GM12878 (cell line): ENCODE results near the gene EXD3. TPM values are rescaled to one million over a fixed set of nuclear protein-coding genes. Genes with fewer than 3 reads are reported as not detected.

Experiments
- ATAC-seq: fragments of 200-7000 bp; cut with Tn5 transposase; 3 replicates; pipeline ENCODE4 v1.9.1; 2020; ENCODE audit warnings: mild to moderate bottlenecking, moderate library complexity
- BruUV-seq: library from RNA; stranded (reverse); fragments of 400-500 nt; replicated peaks from 2 replicates; lab custom pipeline; 2021; lab: Mats Ljungman, UMichigan
- CTCF ChIA-PET: fragments of 300-600 bp; sonication (Branson Sonifier 250); formaldehyde crosslinking; extraction: SDS; loops from one replicate; lab custom pipeline; 2021; ENCODE audit warnings: inconsistent platforms; lab: Yijun Ruan, JAX
- POLR2A ChIA-PET: fragments of 350-600 bp; formaldehyde crosslinking; extraction: SDS; loops from one replicate; lab custom pipeline; 2021; ENCODE audit warnings: inconsistent platforms; lab: Charles Lee
- RAD21 ChIA-PET: fragments of 300-600 bp; sonication (Branson Sonifier 250); formaldehyde crosslinking; loops from one replicate; lab custom pipeline; 2023; ENCODE audit warnings: antibody characterized with exemption; ENCODE audit not compliant: unreplicated experiment; lab: Charles Lee
- SMC1A ChIA-PET: fragments of 300-600 bp; sonication (Branson Sonifier 250); formaldehyde crosslinking; loops from one replicate; lab custom pipeline; 2023; ENCODE audit not compliant: unreplicated experiment, uncharacterized antibody; lab: Charles Lee
- DNase-seq: peaks from one replicate; pipeline ENCODE4 v3.0.0-alpha.2; 2011; ENCODE audit warnings: low read depth, low spot score
- FAIRE-seq: peaks from 3 replicates; lab custom pipeline; 2011; peaks lifted over from hg19 to GRCh38; lab: Jason Lieb, UNC
- H2AFZ ChIP-seq: 2 replicates; pipeline ENCODE4 v1.6.0; 2011; ENCODE audit warnings: low read depth, low read length, control low read depth; ENCODE audit not compliant: control insufficient read depth
- H3K27ac ChIP-seq: 2 replicates; pipeline ENCODE4 v1.5.1; 2011; ENCODE audit warnings: control low read depth; ENCODE audit not compliant: control insufficient read depth, insufficient read depth
- H3K27me3 ChIP-seq, 2 experiments: replicated peaks in 1 of 2; 2 replicates each; pipeline versions ENCODE4 v1.6.0 to v1.6.1; 2011; ENCODE audit warnings: low read length in 1 of 2; ENCODE audit not compliant: control insufficient read depth in 2 of 2, insufficient read depth in 2 of 2
- H3K36me3 ChIP-seq, 2 experiments: 2 replicates each; pipeline ENCODE4 v1.5.1; 2011; ENCODE audit warnings: low read length in 1 of 2; ENCODE audit not compliant: control insufficient read depth in 2 of 2, insufficient read depth in 2 of 2
- H3K4me1 ChIP-seq: 2 replicates; pipeline ENCODE4 v1.6.1; 2011; ENCODE audit warnings: mild to moderate bottlenecking, low read length, moderate library complexity, mixed read lengths; ENCODE audit not compliant: control insufficient read depth, insufficient read depth
- H3K4me2 ChIP-seq: 2 replicates; pipeline ENCODE4 v1.6.0; 2011; ENCODE audit warnings: control low read depth; ENCODE audit not compliant: control insufficient read depth, insufficient read depth
- H3K4me3 ChIP-seq: fragments of 200-600 bp; sonication (generic); 2 replicates; pipeline ENCODE4 v1.5.1; 2016
- H3K79me2 ChIP-seq: 2 replicates; pipeline ENCODE4 v1.6.0; 2011; ENCODE audit warnings: low read length; ENCODE audit not compliant: control insufficient read depth, insufficient read depth
- H3K9ac ChIP-seq: 2 replicates; pipeline ENCODE4 v1.8.0; 2011; ENCODE audit warnings: low read length, control low read depth, mixed read lengths; ENCODE audit not compliant: control insufficient read depth, insufficient read depth
- H3K9me3 ChIP-seq: replicated peaks from 3 replicates; pipeline ENCODE4 v1.5.1; 2011; ENCODE audit warnings: mild to moderate bottlenecking, low read length; ENCODE audit not compliant: control insufficient read depth, insufficient read depth
- H4K20me1 ChIP-seq: 2 replicates; pipeline ENCODE4 v1.6.0; 2011; ENCODE audit not compliant: control insufficient read depth, insufficient read depth
- EGR1 ChIP-seq, 2 experiments: IDR thresholded peaks; 1 replicate in 1 of 2; 2 replicates in 1 of 2; pipeline ENCODE4 v1.6.1; 2011 to 2012; ENCODE audit warnings: low read depth in 2 of 2, low read length in 2 of 2, borderline replicate concordance in 1 of 2, mild to moderate bottlenecking in 1 of 2, moderate library complexity in 1 of 2
- ELK1 ChIP-seq: IDR thresholded peaks from 2 replicates; pipeline ENCODE4 v1.6.1; 2012; ENCODE audit warnings: low read depth, low read length, improper control_type of control experiment
- JUNB ChIP-seq: IDR thresholded peaks from 2 replicates; pipeline ENCODE4 v1.6.1; 2016; ENCODE audit warnings: antibody characterized with exemption, mild to moderate bottlenecking
- MEF2B ChIP-seq: fragments of 450-650 bp; IDR thresholded peaks from 2 replicates; pipeline ENCODE4 v1.6.1; 2018; ENCODE audit warnings: mild to moderate bottlenecking, moderate library complexity; ENCODE audit not compliant: partially characterized antibody, poor library complexity, severe bottlenecking
- NFYB ChIP-seq: IDR thresholded peaks from 2 replicates; pipeline ENCODE4 v1.6.1; 2011; ENCODE audit warnings: low read depth, mild to moderate bottlenecking, low read length, improper control_type of control experiment, moderate library complexity; ENCODE audit not compliant: insufficient read depth
- POLR2A ChIP-seq: IDR thresholded peaks from 2 replicates; pipeline ENCODE4 v1.6.1; 2011; ENCODE audit warnings: low read depth, mild to moderate bottlenecking, low read length
- RAD21 ChIP-seq: IDR thresholded peaks from 2 replicates; pipeline ENCODE4 v1.6.1; 2011; ENCODE audit warnings: mild to moderate bottlenecking, low read depth, low read length, moderate library complexity; ENCODE audit not compliant: insufficient read depth
- WGBS: methylation state at CpG from one replicate; pipeline ENCODE4 v1.1.6; 2016; ENCODE audit warnings: low lambda C conversion rate; ENCODE audit not compliant: insufficient replicate concordance, insufficient coverage; ENCODE audit errors: missing lambda C conversion rate; 5-methylcytosine and 5-hydroxymethylcytosine counted together
- in situ Hi-C: fragments of 300-500 bp; cut with MboI; formaldehyde crosslinking; loops from 9 replicates; pipeline ENCODE4 v1.14.3; 2018; ENCODE audit warnings: mixed read lengths
- intact Hi-C: fragments of 100-400 bp; cut with micrococcal nuclease; formaldehyde crosslinking; loops from one replicate; pipeline ENCODE4 v1.14.2; 2022; ENCODE audit not compliant: unreplicated experiment
- polyA plus RNA-seq, 11 experiments: library from polyadenylated mRNA; depleted of rRNA in 4 of 11; unstranded in 6 of 11; stranded (reverse) in 5 of 11; fragments of >200 nt; fragmentation: Nextera tagmentation in 4 of 11; fragmentation: Illumina TruSeq in 1 of 11; extraction: Ambion mirVana in 4 of 11; extraction: Trizol in 1 of 11; gene quantifications; 1 replicate in 1 of 11; 2 replicates in 10 of 11; pipeline versions ENCODE4 v1.2.1 to v1.2.3, GENCODE V29; 2011 to 2016; ENCODE audit warnings: inconsistent platforms in 2 of 11, missing spikeins in 2 of 11, low read depth in 1 of 11
- total RNA-seq, 4 experiments: library from RNA; depleted of rRNA in 3 of 4; stranded (reverse); fragments of >200 nt in 3 of 4; fragmentation: Illumina TruSeq in 1 of 4; extraction: Trizol in 1 of 4; gene quantifications; 2 replicates each; pipeline versions ENCODE4 v1.2.1 to v1.2.3, GENCODE V29; 2013 to 2021

EXD3 gene
- total and polyA plus RNA-seq, 10 of the 15 experiments (the other 5 are each of a cell fraction or from before 2014, with no cell fraction given): 0.21 to 7.1 (median 3.6) TPM

GRCh38 chr9:137433916-137434431 lies 11.0 kb upstream of the EXD3 start:
- no peak overlapping the region for H2AFZ ChIP-seq
- in situ Hi-C loops: no loop called here
- RAD21 ChIA-PET: no interaction called here
- CTCF ChIA-PET: no interaction called here
- intact Hi-C loops: no loop called here
- no peak overlapping the region for H3K4me3 ChIP-seq
- 52% methylated on average over 24 of the region's 26 CpGs for WGBS
- H3K4me2 ChIP-seq: no peak overlapping the region
- BruUV-seq: no TSS peak
- H3K9ac ChIP-seq: no peak overlapping the region
- no peak overlapping the region for H3K27ac ChIP-seq
- POLR2A ChIA-PET: interaction anchor here (0.6 kb wide), 1 partner anchor 71 kb away, joined by 5 read pairs; no protein-coding TSS in a partner anchor
- H3K79me2 ChIP-seq: no peaks in the 10 kb centered on the region
- FAIRE-seq (no peak), DNase-seq (no peak), ATAC-seq (no peak)
- 0 out of 2 replicates have a peak, but pooled peaks cover 6% of the 10 kb centered on the region for H3K4me1 ChIP-seq
- H3K9me3 ChIP-seq: no peaks in the 10 kb centered on the region
- no peaks in the 10 kb centered on the region for H3K27me3 ChIP-seq
- H3K36me3 ChIP-seq: no peaks in the 10 kb centered on the region
- no peaks in the 10 kb centered on the region for H4K20me1 ChIP-seq
- TF ChIP-seq ELK1: no peak
- TF ChIP-seq RAD21: no peak
- no peak for TF ChIP-seq EGR1 (IDR thresholded peaks at IDR 0.05; ENCODE audit: borderline replicate concordance in 1 of 2, low read depth in 2 of 2, low read length in 2 of 2)
- TF ChIP-seq JUNB: no peak
- TF ChIP-seq MEF2B: no peak
- no peak for TF ChIP-seq POLR2A
- TF ChIP-seq NFYB: no peak
- SMC1A ChIA-PET: no interaction called here
